Epithelial cell of esophagus (primary cell): ENCODE data around the gene HOXC12.

ENCODE experiments used
- DNase-seq: peaks from one replicate; pipeline ENCODE4 v3.0.0; 2010; ENCODE audit warnings: low read depth
- H3K4me3 ChIP-seq: 2 replicates; pipeline ENCODE4 v1.5.1; 2011; ENCODE audit warnings: mild to moderate bottlenecking, low read length, control low read depth
- CTCF ChIP-seq: IDR thresholded peaks from 2 replicates; pipeline ENCODE4 v1.5.1; 2011; ENCODE audit warnings: low read depth, mild to moderate bottlenecking, low read length, control low read depth, inconsistent platforms; ENCODE audit not compliant: insufficient read depth; ENCODE audit errors: missing control alignments

The HOXC12 gene

DNA sequence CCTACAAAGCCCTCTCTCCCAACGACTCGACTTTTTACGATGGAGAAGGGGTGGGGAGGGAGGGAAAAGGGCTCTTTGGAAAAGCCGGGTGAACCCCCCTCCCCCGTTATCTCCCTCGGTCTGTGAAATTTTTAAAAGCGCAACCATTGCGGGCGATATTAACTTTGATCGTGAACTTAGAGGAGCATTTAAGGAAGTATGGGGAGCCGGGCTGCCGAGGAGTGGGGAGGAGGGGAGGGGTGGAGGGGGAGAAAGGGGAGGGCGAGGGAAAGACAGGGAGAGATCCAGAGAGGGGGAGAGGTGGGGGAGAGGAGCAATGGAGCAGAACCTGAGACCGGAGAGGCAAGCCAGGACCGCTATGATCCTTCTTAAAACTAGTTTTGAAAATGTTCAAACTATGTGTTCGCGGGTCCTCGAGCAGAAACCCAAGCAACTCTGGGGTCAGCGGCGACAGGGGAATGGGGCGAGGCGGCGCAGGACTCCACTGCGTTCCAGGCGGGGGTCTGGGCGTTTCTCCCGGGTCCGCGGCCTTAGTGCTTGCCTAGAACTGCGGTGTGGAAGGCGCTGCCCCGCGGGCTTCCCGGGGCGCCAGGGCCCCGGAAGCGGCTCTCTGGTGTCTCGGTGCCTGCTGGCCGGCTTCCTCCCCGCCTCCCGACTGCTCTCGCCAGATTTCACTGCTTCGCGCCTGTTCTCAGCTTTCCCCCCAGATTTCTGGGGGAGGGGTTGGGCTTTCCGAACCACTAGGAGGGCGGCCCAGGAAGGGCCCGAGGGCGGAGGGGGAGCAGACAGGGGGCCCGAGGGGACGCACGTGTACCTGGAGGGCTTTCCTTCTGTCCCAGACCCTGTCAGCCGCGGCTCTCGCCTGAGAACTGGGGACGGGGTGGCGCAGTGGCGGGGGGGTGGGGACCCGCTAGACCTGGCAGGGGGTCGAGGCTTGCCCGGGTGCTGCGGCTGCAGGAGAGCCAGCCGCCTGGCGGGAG lies 19.7 kb downstream of the HOXC12 start, which contains the start of gene HOTAIR:
TSS of gene HOTAIR (minus strand) at position 871 of the 980 bp plus-strand sequence.
- no peak for DNase-seq
- TF ChIP-seq CTCF: no peak
- H3K4me3 ChIP-seq: no peak within 1 kb of the TSS

DNA sequence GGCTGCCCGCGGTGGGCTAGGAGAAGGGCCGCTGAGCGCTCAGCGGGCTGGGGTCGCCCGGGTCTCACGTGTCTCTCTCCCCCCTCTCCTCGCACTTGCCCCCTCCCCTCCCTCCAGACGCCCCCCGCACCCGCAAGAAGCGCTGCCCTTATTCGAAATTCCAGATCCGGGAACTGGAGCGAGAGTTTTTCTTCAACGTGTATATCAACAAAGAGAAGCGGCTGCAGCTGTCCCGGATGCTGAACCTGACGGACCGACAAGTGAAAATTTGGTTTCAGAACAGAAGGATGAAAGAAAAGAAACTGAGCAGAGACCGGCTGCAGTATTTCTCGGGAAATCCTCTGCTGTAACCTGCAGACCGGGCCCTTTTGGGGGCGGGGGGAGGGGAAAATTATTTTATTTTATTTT lies 20.4 kb downstream of the HOXC12 start:
- no peak for TF ChIP-seq CTCF
- H3K4me3 ChIP-seq: no peak overlapping the region
- DNase-seq: no peak

DNA sequence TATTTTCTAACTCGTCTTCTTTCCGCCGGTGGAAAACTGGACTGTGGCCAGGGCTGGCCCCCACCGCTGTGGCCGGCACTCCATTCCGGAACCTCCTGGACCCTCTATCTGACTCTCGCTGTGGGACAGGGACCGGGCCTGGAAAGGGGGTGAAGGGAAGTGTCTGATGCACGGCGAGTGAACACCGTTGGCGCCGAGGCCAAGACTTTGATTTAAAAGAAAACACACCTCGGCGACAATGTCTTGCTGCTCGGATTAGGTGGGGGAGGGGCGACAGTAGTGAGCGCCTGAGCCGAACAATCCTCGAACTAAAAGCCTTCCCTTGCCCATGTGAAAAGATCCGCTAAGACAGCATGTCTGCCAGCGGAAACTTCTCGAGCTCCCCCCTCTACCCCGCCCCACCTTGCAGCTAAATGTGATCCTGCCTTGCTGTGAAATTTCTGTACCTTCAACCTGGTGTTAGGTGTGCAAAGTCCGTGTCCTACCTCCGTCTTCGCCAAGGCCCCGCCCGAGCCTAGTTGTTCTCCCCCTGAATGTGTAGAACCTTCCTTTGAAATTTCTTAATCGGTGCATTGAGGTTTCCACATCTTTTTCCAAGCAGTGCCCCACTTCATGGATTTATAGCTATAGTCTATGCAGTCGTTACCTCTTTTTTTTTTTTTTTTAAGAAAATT lies 20.9 kb downstream of the HOXC12 start:
- DNase-seq: no peak
- no peak for TF ChIP-seq CTCF
- no peak overlapping the region for H3K4me3 ChIP-seq

- TF ChIP-seq CTCF: no peak
- no peak for DNase-seq
- no peak overlapping the region for H3K4me3 ChIP-seq
These were observed 21.6 kb downstream of the HOXC12 start for GRCh38 chr12:53976172-53976822.

GRCh38 chr12:53976823-53977595 lies 22.3 kb downstream of the HOXC12 start:
- TF ChIP-seq CTCF: no peak
- H3K4me3 ChIP-seq: no peak overlapping the region
- no peak for DNase-seq
